Gastroesophageal sphincter (tissue), 3 donors: ENCODE results near the gene TRAK2.

Experiments used
- POLR2A ChIP-seq, 2 donors: fragments of 450-650 bp; IDR thresholded peaks; one replicate each; pipeline ENCODE4 v1.6.1; 2017; ENCODE audit warnings: antibody characterized with exemption in 2 of 2, mild to moderate bottlenecking in 2 of 2, moderate library complexity in 1 of 2
- POLR2AphosphoS5 ChIP-seq: sonication (generic); formaldehyde crosslinking; IDR thresholded peaks from one replicate; pipeline ENCODE4 v1.6.1; 2017; ENCODE audit warnings: antibody characterized with exemption
- TF ChIP-seq, protein P1 (sequence below), 4 experiments: fragments of 200-600 bp in 2 of 4; fragments of 450-650 bp in 2 of 4; sonication (generic) in 1 of 4; IDR thresholded peaks; one replicate each; pipeline ENCODE4 v1.5.1; 2017 to 2019; ENCODE audit warnings: antibody characterized with exemption in 4 of 4, mild to moderate bottlenecking in 2 of 4, moderate library complexity in 2 of 4

DNA sequence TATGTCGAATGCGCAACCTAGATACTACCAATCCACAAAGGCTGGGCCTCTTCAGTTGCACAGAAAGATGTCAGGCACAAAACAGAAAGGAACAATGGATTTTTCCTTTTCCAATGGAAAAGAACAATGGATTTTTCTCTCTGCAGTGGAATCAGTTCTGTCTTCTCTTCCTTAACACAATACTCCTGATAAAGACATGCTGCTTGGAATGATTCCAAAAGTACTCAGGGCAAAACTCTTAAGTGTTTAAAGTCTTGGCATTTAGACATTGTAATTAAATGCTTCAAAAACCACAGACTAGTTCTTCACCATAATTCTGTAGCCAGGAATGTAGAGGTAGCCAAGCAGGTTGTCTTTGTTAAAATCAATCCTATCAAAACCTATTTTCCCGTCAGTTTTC is 47.4 kb downstream of the TRAK2 start:
- TF ChIP-seq POLR2AphosphoS5 (no peak), POLR2A (IDR thresholded peaks at IDR 0.05) (no peak)
- TF ChIP-seq, protein P1, sequence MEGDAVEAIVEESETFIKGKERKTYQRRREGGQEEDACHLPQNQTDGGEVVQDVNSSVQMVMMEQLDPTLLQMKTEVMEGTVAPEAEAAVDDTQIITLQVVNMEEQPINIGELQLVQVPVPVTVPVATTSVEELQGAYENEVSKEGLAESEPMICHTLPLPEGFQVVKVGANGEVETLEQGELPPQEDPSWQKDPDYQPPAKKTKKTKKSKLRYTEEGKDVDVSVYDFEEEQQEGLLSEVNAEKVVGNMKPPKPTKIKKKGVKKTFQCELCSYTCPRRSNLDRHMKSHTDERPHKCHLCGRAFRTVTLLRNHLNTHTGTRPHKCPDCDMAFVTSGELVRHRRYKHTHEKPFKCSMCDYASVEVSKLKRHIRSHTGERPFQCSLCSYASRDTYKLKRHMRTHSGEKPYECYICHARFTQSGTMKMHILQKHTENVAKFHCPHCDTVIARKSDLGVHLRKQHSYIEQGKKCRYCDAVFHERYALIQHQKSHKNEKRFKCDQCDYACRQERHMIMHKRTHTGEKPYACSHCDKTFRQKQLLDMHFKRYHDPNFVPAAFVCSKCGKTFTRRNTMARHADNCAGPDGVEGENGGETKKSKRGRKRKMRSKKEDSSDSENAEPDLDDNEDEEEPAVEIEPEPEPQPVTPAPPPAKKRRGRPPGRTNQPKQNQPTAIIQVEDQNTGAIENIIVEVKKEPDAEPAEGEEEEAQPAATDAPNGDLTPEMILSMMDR (IDR thresholded peaks at IDR 0.05), result no peak
